DOHH2 (cell line): Measurements from ENCODE around the gene CDK5RAP3.

Source experiments
- H3F3A ChIP-seq: fragments of 200-600 bp; sonication (generic), shearing (Covaris generic); 2 replicates; pipeline ENCODE4 v1.6.0; 2016; ENCODE audit warnings: antibody characterized with exemption, mild to moderate bottlenecking; ENCODE audit not compliant: control insufficient read depth, insufficient read depth
- H3K27ac ChIP-seq: fragments of 200-600 bp; sonication (generic); 2 replicates; pipeline ENCODE4 v1.5.1; 2014; ENCODE audit warnings: low read depth, mild to moderate bottlenecking, low read length, moderate library complexity
- H3K27me3 ChIP-seq: fragments of 200-600 bp; sonication (generic); 2 replicates; pipeline ENCODE4 v1.6.1; 2014; ENCODE audit warnings: mild to moderate bottlenecking, low read length, mixed read lengths; ENCODE audit not compliant: control insufficient read depth
- H3K36me3 ChIP-seq: fragments of 200-600 bp; sonication (generic); 2 replicates; pipeline ENCODE4 v1.6.1; 2014; ENCODE audit warnings: mild to moderate bottlenecking, low read length, moderate library complexity, mixed read lengths; ENCODE audit not compliant: control insufficient read depth
- H3K4me1 ChIP-seq: fragments of 200-600 bp; sonication (generic); 2 replicates; pipeline ENCODE4 v1.6.1; 2014; ENCODE audit warnings: mild to moderate bottlenecking, low read length, mixed read lengths; ENCODE audit not compliant: control insufficient read depth
- H3K4me2 ChIP-seq: fragments of 200-600 bp; sonication (generic); 2 replicates; pipeline ENCODE4 v1.6.0; 2014; ENCODE audit warnings: mild to moderate bottlenecking, low read length, moderate library complexity
- H3K4me3 ChIP-seq: fragments of 200-600 bp; sonication (generic); 2 replicates; pipeline ENCODE4 v1.5.1; 2014; ENCODE audit warnings: mild to moderate bottlenecking, low read length, mixed read lengths
- H3K79me2 ChIP-seq: fragments of 200-600 bp; sonication (generic); 2 replicates; pipeline ENCODE4 v1.6.1; 2014; ENCODE audit warnings: mild to moderate bottlenecking, low read length, mixed read lengths; ENCODE audit not compliant: control insufficient read depth
- H3K9me2 ChIP-seq: fragments of 200-600 bp; sonication (generic); replicated peaks from 2 replicates; pipeline ENCODE4 v1.6.1; 2014; ENCODE audit warnings: mild to moderate bottlenecking, low read length, mixed read lengths; ENCODE audit not compliant: control insufficient read depth
- H3K9me3 ChIP-seq: fragments of 200-600 bp; sonication (generic); 2 replicates; pipeline ENCODE4 v1.6.1; 2014; ENCODE audit warnings: antibody characterized with exemption, low read length, mixed read lengths; ENCODE audit not compliant: control insufficient read depth, insufficient read depth
- H4K20me1 ChIP-seq: fragments of 200-600 bp; sonication (generic); 2 replicates; pipeline ENCODE4 v1.6.0; 2014; ENCODE audit warnings: low read depth, mild to moderate bottlenecking, antibody characterized with exemption, low read length, moderate library complexity; ENCODE audit not compliant: control insufficient read depth, insufficient read depth
- CTCF ChIP-seq: fragments of 200-600 bp; sonication (generic); IDR thresholded peaks from one replicate; pipeline ENCODE4 v1.5.1; 2014; ENCODE audit warnings: antibody characterized with exemption, mild to moderate bottlenecking, low read depth, low read length; ENCODE audit not compliant: poor library complexity, severe bottlenecking
- EZH2phosphoT487 ChIP-seq: fragments of 200-600 bp; sonication (generic); IDR thresholded peaks from 2 replicates; pipeline ENCODE4 v1.6.1; 2017; ENCODE audit warnings: borderline replicate concordance, mild to moderate bottlenecking, antibody characterized with exemption, low read length, moderate library complexity, mixed read lengths

The CDK5RAP3 gene

GRCh38 chr17:47956791-47957590 lies 13.9 kb upstream of the CDK5RAP3 start:
- Histone ChIP-seq H3K4me1 (no peaks in the 10 kb centered on the region), H3K27ac (no peak overlapping the region), H3K36me3 (no peaks in the 10 kb centered on the region), H3K9me2 (no peaks in the 10 kb centered on the region), H3K79me2 (no peaks in the 10 kb centered on the region), H3K4me2 (no peak overlapping the region), H3K9me3 (no peaks in the 10 kb centered on the region), H3K4me3 (no peak overlapping the region), H4K20me1 (no peaks in the 10 kb centered on the region), H3K27me3 (peaks cover 7% of the 10 kb centered on the region), H3F3A (no peaks in the 10 kb centered on the region)
- TF ChIP-seq CTCF (no peak), EZH2phosphoT487 (no peak)

- Histone ChIP-seq H3F3A (no peaks in the 10 kb centered on the region), H3K9me2 (no peaks in the 10 kb centered on the region), H3K9me3 (no peaks in the 10 kb centered on the region), H3K27ac (no peak within 1 kb of the TSS), H3K79me2 (no peaks in the 10 kb centered on the region), H4K20me1 (no peaks in the 10 kb centered on the region), H3K4me2 (no peak within 1 kb of the TSS), H3K4me1 (no peaks in the 10 kb centered on the region), H3K27me3 (peaks cover 7% of the 10 kb centered on the region), H3K4me3 (no peak within 1 kb of the TSS), H3K36me3 (no peaks in the 10 kb centered on the region)
- no peak for TF ChIP-seq EZH2phosphoT487
- no peak for TF ChIP-seq CTCF
These were observed 13.1 kb upstream of the CDK5RAP3 start, which contains the start of gene PRR15L for GRCh38 chr17:47957591-47958490. Gene PRR15L (minus strand): TSS chr17:47957883. CDS start chr17:47953234, 4,649 bp downstream.

GRCh38 chr17:47959825-47960655 lies 10.9 kb upstream of the CDK5RAP3 start:
- H3K4me1 ChIP-seq: no peaks in the 10 kb centered on the region

More at GRCh38 chr17:47959825-47960655, 10.9 kb upstream of the CDK5RAP3 start:
- Histone ChIP-seq H3K27ac (no peak overlapping the region), H3K9me2 (no peaks in the 10 kb centered on the region), H3K79me2 (no peaks in the 10 kb centered on the region), H3K9me3 (no peaks in the 10 kb centered on the region), H4K20me1 (no peaks in the 10 kb centered on the region), H3K4me2 (no peak overlapping the region), H3F3A (no peaks in the 10 kb centered on the region), H3K27me3 (peaks cover 7% of the 10 kb centered on the region), H3K4me3 (no peak overlapping the region), H3K36me3 (no peaks in the 10 kb centered on the region)
- TF ChIP-seq EZH2phosphoT487 (no peak), CTCF (no peak)
